Esophagus squamous epithelium (tissue), 5 donors: Measurements from ENCODE around the gene PRRT3. TPM values are rescaled to one million over a fixed set of nuclear protein-coding genes. Genes with fewer than 3 reads are reported as not detected.
"Not testable (repeated sequence)": the region's sequence is repeated elsewhere in the genome, so short reads cannot be mapped to it uniquely, and the experiment has no call there.

Experiments
- DNase-seq: peaks from one replicate; lab custom pipeline; 2025; lab: John Stamatoyannopoulos, UW
- H3K27ac ChIP-seq, 4 donors: fragments of 200-600 bp; sonication (generic); one replicate each; pipeline ENCODE4 v1.5.1; 2016 to 2019; ENCODE audit warnings: mild to moderate bottlenecking in 1 of 4
- H3K27me3 ChIP-seq, 4 donors: fragments of 200-600 bp; sonication (generic); 1 replicate in 3 of 4; 2 replicates in 1 of 4; pipeline versions ENCODE4 v1.5.1 to v1.6.0; 2017 to 2021; ENCODE audit warnings: antibody characterized with exemption in 1 of 4
- H3K36me3 ChIP-seq, 3 donors: fragments of 200-600 bp; sonication (generic); one replicate each; pipeline ENCODE4 v1.5.1; 2016 to 2019
- H3K4me1 ChIP-seq, 3 donors: fragments of 200-600 bp; sonication (generic); one replicate each; pipeline ENCODE4 v1.5.1; 2017 to 2019
- H3K4me3 ChIP-seq, 4 donors: fragments of 200-600 bp; sonication (generic); 1 replicate in 3 of 4; 2 replicates in 1 of 4; pipeline ENCODE4 v1.5.1; 2016 to 2019; ENCODE audit warnings: mild to moderate bottlenecking in 2 of 4, moderate library complexity in 1 of 4
- H3K9me3 ChIP-seq, 3 donors: fragments of 200-600 bp; sonication (generic); one replicate each; pipeline ENCODE4 v1.5.1; 2016 to 2019
- POLR2A ChIP-seq, 4 donors: fragments of 450-650 bp; IDR thresholded peaks; one replicate each; pipeline ENCODE4 v1.6.1; 2017; ENCODE audit warnings: antibody characterized with exemption in 4 of 4, mild to moderate bottlenecking in 4 of 4, moderate library complexity in 3 of 4
- WGBS, 2 donors: methylation state at CpG; one replicate each; pipeline ENCODE4 v1.1.5; 2018; 5-methylcytosine and 5-hydroxymethylcytosine counted together
- intact Hi-C: fragments of 100-400 bp; cut with DNase I; formaldehyde crosslinking; loops from one replicate; pipeline ENCODE4 v1.15.0; 2022
- small RNA-seq, 4 donors: library from RNA; depleted of rRNA; stranded (forward); fragments of <200 nt; gene quantifications; one replicate each; pipeline ENCODE3, GENCODE V24; 2016
- total RNA-seq, 4 donors: library from RNA; depleted of rRNA; stranded (reverse); fragments of >200 nt; gene quantifications; one replicate each; pipeline ENCODE4 v1.1.0, GENCODE V29; 2016
- TF ChIP-seq, protein P1 (sequence below), 6 experiments: fragments of 450-650 bp in 4 of 6; fragments of 200-600 bp in 2 of 6; sonication (generic) in 2 of 6; IDR thresholded peaks; one replicate each; pipeline ENCODE4 v1.5.1; 2016 to 2019; ENCODE audit warnings: antibody characterized with exemption in 6 of 6, mild to moderate bottlenecking in 4 of 6, moderate library complexity in 4 of 6
- donor health status: DM: yes; HTN: yes; CAD: no.

Gene PRRT3
- total RNA-seq, 4 donors from 2014 or later = 0.72 to 1.9 (median 1.0) TPM

DNA sequence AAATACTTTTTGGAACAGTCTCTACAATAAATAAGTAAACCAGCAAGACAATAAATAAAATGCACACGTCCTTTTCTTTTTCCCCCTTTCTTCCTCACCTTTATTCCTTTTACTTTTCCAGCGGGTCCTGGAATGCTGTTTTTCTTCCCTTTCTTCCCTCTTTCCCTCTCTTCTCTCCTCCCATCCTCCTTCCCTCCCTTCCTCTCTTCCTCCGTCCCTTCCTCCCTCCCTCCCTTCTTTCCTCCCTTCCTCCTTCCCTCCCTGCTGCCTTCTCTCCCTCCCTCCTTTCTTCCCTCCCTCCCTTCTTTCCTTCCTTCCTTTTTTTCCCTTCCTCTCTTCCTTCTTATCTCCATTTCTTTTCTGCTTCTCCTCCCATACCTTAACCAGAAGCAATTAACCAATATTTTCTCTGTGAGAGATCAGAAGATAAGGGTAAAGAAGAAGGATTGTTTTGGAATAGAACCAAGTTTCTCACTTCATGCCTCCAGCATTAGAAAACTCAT is 52.9 kb downstream of the PRRT3 start:
- Histone ChIP-seq H3K27me3 (no peaks in the 10 kb centered on the region), H3K36me3 (no peaks in the 10 kb centered on the region), H3K4me3 (no peak overlapping the region), H3K9me3 (no peaks in the 10 kb centered on the region), H3K27ac (no peak overlapping the region), H3K4me1 (peaks cover 11 to 52% (median 25%) of the 10 kb centered on the region in 3 donors)
- intact Hi-C loops = no loop called here
- no peak for DNase-seq
- 46 to 65% methylated on average over 3 of the region's 3 CpGs for WGBS, 2 donors
- TF ChIP-seq, protein P1, sequence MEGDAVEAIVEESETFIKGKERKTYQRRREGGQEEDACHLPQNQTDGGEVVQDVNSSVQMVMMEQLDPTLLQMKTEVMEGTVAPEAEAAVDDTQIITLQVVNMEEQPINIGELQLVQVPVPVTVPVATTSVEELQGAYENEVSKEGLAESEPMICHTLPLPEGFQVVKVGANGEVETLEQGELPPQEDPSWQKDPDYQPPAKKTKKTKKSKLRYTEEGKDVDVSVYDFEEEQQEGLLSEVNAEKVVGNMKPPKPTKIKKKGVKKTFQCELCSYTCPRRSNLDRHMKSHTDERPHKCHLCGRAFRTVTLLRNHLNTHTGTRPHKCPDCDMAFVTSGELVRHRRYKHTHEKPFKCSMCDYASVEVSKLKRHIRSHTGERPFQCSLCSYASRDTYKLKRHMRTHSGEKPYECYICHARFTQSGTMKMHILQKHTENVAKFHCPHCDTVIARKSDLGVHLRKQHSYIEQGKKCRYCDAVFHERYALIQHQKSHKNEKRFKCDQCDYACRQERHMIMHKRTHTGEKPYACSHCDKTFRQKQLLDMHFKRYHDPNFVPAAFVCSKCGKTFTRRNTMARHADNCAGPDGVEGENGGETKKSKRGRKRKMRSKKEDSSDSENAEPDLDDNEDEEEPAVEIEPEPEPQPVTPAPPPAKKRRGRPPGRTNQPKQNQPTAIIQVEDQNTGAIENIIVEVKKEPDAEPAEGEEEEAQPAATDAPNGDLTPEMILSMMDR (IDR thresholded peaks at IDR 0.05) = no peak
- no peak for TF ChIP-seq POLR2A (IDR thresholded peaks at IDR 0.05)

DNA sequence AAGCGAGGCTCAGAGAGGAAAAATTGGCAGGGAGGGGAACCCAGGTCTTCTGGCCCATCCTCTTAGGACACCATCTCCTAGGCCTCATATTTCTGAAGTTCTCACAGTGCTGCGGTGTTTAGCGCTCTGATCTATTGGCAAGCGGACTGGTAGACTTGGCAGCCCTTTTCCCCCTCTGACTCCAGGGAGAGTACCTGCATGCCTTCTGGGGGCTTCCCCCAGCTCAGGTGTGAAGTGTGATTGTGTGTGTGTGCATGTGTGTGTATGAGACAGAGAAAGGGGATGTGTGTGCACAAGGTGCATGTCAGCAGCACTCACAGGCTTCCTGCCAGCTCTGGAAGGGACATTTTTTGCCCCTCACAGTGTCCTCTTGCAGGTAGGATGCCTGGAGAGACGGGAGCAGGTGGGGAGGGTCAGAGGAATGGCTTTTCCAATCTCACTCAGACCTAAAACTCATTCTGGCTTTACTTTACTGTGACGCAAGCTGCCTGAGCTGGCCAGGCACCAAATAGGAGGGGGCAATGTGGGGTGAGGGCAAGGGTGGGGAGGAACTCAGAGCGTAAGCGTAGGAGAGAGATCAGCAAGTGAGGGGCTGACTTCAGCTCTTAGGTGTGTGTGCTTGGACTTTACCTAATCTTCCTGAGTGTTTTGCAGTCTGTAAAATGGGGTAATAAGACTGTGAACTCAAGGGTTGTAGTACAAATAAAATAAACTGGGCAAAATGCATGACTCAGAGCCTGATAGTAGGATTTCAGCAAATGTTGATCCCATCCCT is 53.6 kb downstream of the PRRT3 start:
- intact Hi-C loops = no loop called here
- DNase-seq = no peak
- WGBS, 2 donors = 48 to 77% methylated on average over 5 to 8 of the region's 8 CpGs

DNA sequence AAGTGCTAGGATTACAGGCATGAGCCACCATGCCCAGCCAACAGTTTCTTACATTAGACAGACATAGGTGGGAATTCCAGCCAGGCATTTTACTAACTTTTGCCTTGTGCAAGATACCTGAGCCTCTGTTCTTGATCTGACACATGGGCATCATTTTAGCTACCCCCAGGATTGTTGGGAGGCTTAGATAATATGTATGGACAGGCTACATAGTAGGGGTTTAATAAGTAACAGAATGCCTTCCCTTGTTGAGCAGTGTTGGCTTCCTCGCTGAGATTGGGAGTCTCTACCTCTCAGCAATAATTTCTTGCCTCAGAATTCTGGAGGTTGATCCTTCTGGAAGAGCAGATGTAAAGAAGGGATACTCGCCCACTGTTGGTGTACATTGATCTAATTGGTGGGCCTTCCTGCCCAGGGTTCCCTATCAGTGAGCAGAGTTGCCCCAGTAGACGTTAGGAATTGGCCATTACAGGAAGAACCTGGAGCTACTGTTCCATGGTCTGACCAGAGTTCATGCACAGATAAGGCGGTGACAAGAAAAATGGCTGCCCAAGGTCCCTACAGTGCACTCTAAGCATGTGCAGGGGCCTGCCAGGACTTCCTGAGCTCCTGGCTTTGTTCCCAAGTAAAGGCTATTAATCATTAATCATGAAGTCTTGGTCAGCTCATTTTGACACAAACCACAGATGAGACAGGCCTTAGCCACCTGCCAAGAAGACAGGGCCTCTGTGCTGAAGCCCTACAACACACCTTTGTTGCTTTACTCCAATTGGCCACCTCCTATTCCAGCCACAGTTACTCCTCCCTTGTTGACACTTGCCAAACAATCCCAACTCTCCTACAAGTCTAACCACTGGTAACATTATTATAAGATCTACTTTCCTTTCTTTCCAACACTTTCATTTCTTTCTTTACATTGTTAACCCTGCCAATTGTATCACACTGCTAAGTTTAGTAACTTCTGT is 54.5 kb downstream of the PRRT3 start:
- DNase-seq = no peak
- peaks cover 7 to 11% (median 9%) of the 10 kb centered on the region in 3 donors for H3K36me3 ChIP-seq
- intact Hi-C loops = no loop called here
- H3K4me1 ChIP-seq = peaks cover 11 to 52% (median 31%) of the 10 kb centered on the region in 3 donors
- H3K27ac ChIP-seq = peak overlapping the region in 3 of 4 donors; percentile 39 to 58 (median 51)
- H3K9me3 ChIP-seq = no peaks in the 10 kb centered on the region
- H3K27me3 ChIP-seq = no peaks in the 10 kb centered on the region
- no peak overlapping the region for H3K4me3 ChIP-seq
- 67 to 68% methylated on average over 3 to 4 of the region's 4 CpGs for WGBS, 2 donors
- TF ChIP-seq, protein P1 (IDR thresholded peaks at IDR 0.05) = no peak
- TF ChIP-seq POLR2A (IDR thresholded peaks at IDR 0.05) = no peak

More for the DNA sequence above, 53.6 kb downstream of the PRRT3 start:
- H3K36me3 ChIP-seq = peaks cover 0 to 1% (median 0%) of the 10 kb centered on the region in 3 donors
- no peak for TF ChIP-seq POLR2A (IDR thresholded peaks at IDR 0.05)
- TF ChIP-seq, protein P1 (IDR thresholded peaks at IDR 0.05) = no peak
- H3K27me3 ChIP-seq = no peaks in the 10 kb centered on the region
- peaks cover 11 to 52% (median 26%) of the 10 kb centered on the region in 3 donors for H3K4me1 ChIP-seq
- H3K27ac ChIP-seq = peak overlapping the region in 3 of 4 donors; percentile 39 to 58 (median 51)
- H3K4me3 ChIP-seq = no peak overlapping the region
- H3K9me3 ChIP-seq = no peaks in the 10 kb centered on the region

DNA sequence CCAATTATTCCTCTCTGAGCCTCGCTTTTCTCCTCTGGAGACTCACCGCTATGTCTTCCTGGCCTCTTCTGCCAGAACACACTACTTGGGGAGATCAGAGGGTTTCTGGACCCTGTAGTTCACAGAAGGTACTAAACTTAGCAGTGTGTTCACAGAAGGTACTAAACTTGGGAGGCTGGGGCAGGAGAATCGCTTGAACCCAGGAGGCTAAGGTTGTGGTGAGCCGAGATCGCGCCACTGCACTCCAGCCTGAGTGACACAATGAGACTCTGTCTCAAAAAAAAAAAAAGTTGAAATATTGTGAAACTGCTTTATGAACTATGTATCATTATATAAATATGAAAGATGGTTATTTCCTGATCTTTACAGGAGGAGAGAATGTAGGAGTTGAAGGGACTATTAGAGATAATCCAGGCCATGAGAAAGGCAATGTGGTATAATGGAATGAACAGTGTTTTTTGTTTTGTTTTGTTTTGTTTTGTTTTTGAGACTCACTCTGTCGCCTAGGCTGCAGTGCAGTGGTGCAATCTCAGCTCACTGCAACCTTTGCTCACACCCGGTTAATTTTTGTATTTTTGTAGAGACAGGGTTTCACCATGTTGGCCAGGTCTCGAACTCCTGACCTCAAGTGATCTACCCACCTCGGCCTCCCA is 55.3 kb downstream of the PRRT3 start:
- H3K36me3 ChIP-seq = peaks cover 7 to 19% (median 9%) of the 10 kb centered on the region in 3 donors
- DNase-seq, H3K27ac ChIP-seq, H3K27me3 ChIP-seq, H3K9me3 ChIP-seq, H3K4me3 ChIP-seq, intact Hi-C loops: not testable (repeated sequence)
- WGBS, 2 donors = 77 to 81% methylated on average over 9 to 10 of the region's 10 CpGs
- peaks cover 9 to 52% (median 27%) of the 10 kb centered on the region in 3 donors for H3K4me1 ChIP-seq

DNA sequence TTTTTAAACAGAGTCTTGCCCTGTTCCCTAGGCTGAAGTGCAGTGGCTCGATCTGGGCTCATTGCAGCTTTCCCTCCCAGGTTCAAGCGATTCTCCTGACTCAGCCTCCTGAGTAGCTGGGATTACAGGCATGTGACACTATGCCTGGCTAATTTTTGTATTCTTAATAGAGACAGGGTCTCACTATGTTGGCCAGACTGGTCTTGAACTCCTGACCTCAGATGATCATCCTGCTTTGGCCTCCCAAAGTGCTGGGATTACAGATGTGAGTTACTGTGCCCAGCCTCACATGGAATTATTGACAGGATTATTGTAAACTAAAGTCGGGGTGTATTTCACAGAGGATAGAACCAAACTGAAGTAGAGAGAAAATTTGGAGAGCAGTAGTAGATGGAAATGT is 56.5 kb downstream of the PRRT3 start:
- H3K27ac ChIP-seq, intact Hi-C loops, DNase-seq, H3K4me3 ChIP-seq, H3K9me3 ChIP-seq, H3K27me3 ChIP-seq: not testable (repeated sequence)
- Histone ChIP-seq H3K4me1 (peaks cover 12 to 62% (median 34%) of the 10 kb centered on the region in 3 donors), H3K36me3 (peaks cover 7 to 20% (median 9%) of the 10 kb centered on the region in 3 donors)
- 90 to 94% methylated on average over 3 of the region's 3 CpGs for WGBS, 2 donors

Small RNAs within 50 kb of the gene (small RNA-seq; reads per million reads assigned to genes)
- gene CYCSP10 (0 reads per million in 4 donors), gene RNU6-882P (0 reads per million in 4 donors)

Other genes starting within 250 kb of the PRRT3 start
- gene CPNE9, start 248.6 kb downstream of the PRRT3 start, total RNA-seq = not detected
- 10 to 100 TPM in 3 of 4 donors, 1 to 10 TPM in 1; 9.8 to 18.3 (median 15.4) TPM for gene BRPF1, start 220.7 kb downstream of the PRRT3 start, total RNA-seq
- gene OGG1, start 202.5 kb downstream of the PRRT3 start, total RNA-seq = 10 to 100 TPM in 2 of 4 donors, 1 to 10 TPM in 2; 9.5 to 20.6 (median 10.5) TPM
- gene CAMK1, start 182.5 kb downstream of the PRRT3 start, total RNA-seq = 10 to 100 TPM in 2 of 4 donors, 1 to 10 TPM in 2; 2.9 to 19.6 (median 7.6) TPM
- gene TADA3, start 159.9 kb downstream of the PRRT3 start, total RNA-seq = 10 to 100 TPM; 34.7 to 54.4 (median 44.8) TPM
- 100 to 1,000 TPM; 125 to 244 (median 167) TPM for gene ARPC4, start 159.3 kb downstream of the PRRT3 start, total RNA-seq
- gene TTLL3, start 142.1 kb downstream of the PRRT3 start, total RNA-seq = 10 to 100 TPM in 3 of 4 donors, 1 to 10 TPM in 1; 7.6 to 29.2 (median 10.2) TPM
- 10 to 100 TPM; 34.7 to 46.4 (median 41.4) TPM for gene RPUSD3, start 108.4 kb downstream of the PRRT3 start, total RNA-seq
- not detected for gene CIDEC, start 72.2 kb downstream of the PRRT3 start, total RNA-seq
- gene JAGN1, start 61.8 kb downstream of the PRRT3 start, total RNA-seq = 10 to 100 TPM; 24.7 to 40.8 (median 33.3) TPM
- 10 to 100 TPM in 3 of 4 donors, 1 to 10 TPM in 1; 7.5 to 15.3 (median 12.1) TPM for gene IL17RE, start 49.6 kb downstream of the PRRT3 start, total RNA-seq
- 10 to 100 TPM; 30.6 to 48.7 (median 37.4) TPM for gene IL17RC, start 35.3 kb downstream of the PRRT3 start, total RNA-seq
- gene CRELD1, start 18.6 kb downstream of the PRRT3 start, total RNA-seq = 10 to 100 TPM; 10.8 to 17.0 (median 13.8) TPM
- gene EMC3, start 34.4 kb upstream of the PRRT3 start, total RNA-seq = 100 to 1,000 TPM in 1 of 4 donors, 10 to 100 TPM in 3; 36.4 to 113 (median 82.5) TPM
- gene FANCD2, start 74.0 kb upstream of the PRRT3 start, total RNA-seq = 10 to 100 TPM in 2 of 4 donors, 1 to 10 TPM in 2; 3.8 to 15.5 (median 11.1) TPM
- gene FANCD2OS, start 155.8 kb upstream of the PRRT3 start, total RNA-seq = not detected
- 100 to 1,000 TPM in 2 of 4 donors, 10 to 100 TPM in 2; 52.0 to 134 (median 100) TPM for gene BRK1, start 163.3 kb upstream of the PRRT3 start, total RNA-seq
- gene VHL, start 189.4 kb upstream of the PRRT3 start, total RNA-seq = 10 to 100 TPM; 30.4 to 38.7 (median 34.4) TPM
- 10 to 100 TPM in 2 of 4 donors, 1 to 10 TPM in 2; 4.4 to 23.3 (median 9.6) TPM for gene IRAK2, start 212.5 kb upstream of the PRRT3 start, total RNA-seq